Activated T-helper 9 cell treated with anti-CD3 and anti-CD28 coated beads, Interleukin-2, amount 50 U/mL, for 16 hours (primary cell): ENCODE measurements around the gene PHACTR1.

Experiments used
- DNase-seq: peaks from one replicate; pipeline ENCODE4 v3.0.0-alpha.2; 2020; ENCODE audit warnings: low read depth

PHACTR1 gene

GRCh38 chr6:13074415-13075140 is 358.0 kb downstream of the PHACTR1 start:
- no peak for DNase-seq

- no peak for DNase-seq
Measured at GRCh38 chr6:13075141-13075845, 358.7 kb downstream of the PHACTR1 start.

- no peak for DNase-seq
Measured at GRCh38 chr6:13076575-13076974, 360.0 kb downstream of the PHACTR1 start.

- DNase-seq, result no peak
Measured at GRCh38 chr6:13077117-13077516, 360.6 kb downstream of the PHACTR1 start.

- DNase-seq, result no peak
Measured at GRCh38 chr6:13079096-13079723, 362.6 kb downstream of the PHACTR1 start.

- no peak for DNase-seq
Measured at GRCh38 chr6:13080462-13081188, 364.1 kb downstream of the PHACTR1 start.

- DNase-seq, result no peak
Measured at GRCh38 chr6:13081189-13081563, 364.6 kb downstream of the PHACTR1 start.

GRCh38 chr6:13089296-13089994 is 372.9 kb downstream of the PHACTR1 start:
- DNase-seq, result no peak

GRCh38 chr6:13091192-13091591 is 374.6 kb downstream of the PHACTR1 start:
- no peak for DNase-seq

- no peak for DNase-seq
Measured at GRCh38 chr6:13094781-13095425, 378.3 kb downstream of the PHACTR1 start.

- no peak for DNase-seq
Measured at GRCh38 chr6:13096084-13096483, 379.5 kb downstream of the PHACTR1 start.

GRCh38 chr6:13097454-13097853 is 380.9 kb downstream of the PHACTR1 start:
- no peak for DNase-seq

- DNase-seq, result no peak
Measured at GRCh38 chr6:13098006-13098405, 381.4 kb downstream of the PHACTR1 start.

- DNase-seq, result no peak
Measured at GRCh38 chr6:13098793-13099570, 382.4 kb downstream of the PHACTR1 start.

- DNase-seq, result no peak
Measured at GRCh38 chr6:13099771-13100170, 383.2 kb downstream of the PHACTR1 start.

GRCh38 chr6:13101409-13101808 is 384.8 kb downstream of the PHACTR1 start:
- no peak for DNase-seq

GRCh38 chr6:13101985-13102384 is 385.4 kb downstream of the PHACTR1 start:
- DNase-seq, result no peak

GRCh38 chr6:13103169-13103568 is 386.6 kb downstream of the PHACTR1 start:
- DNase-seq, result no peak

- DNase-seq, result no peak
Measured at GRCh38 chr6:13105139-13105538, 388.6 kb downstream of the PHACTR1 start.

- DNase-seq, result no peak
Measured at GRCh38 chr6:13112921-13113320, 396.4 kb downstream of the PHACTR1 start.

- no peak for DNase-seq
Measured at GRCh38 chr6:13113376-13113775, 396.8 kb downstream of the PHACTR1 start.
